Measurements from ENCODE around the gene OR2T2.
"Not testable (repeated sequence)": the region's sequence is repeated elsewhere in the genome, so short reads cannot be mapped to it uniquely, and the experiment has no call there.

The OR2T2 gene

DNA sequence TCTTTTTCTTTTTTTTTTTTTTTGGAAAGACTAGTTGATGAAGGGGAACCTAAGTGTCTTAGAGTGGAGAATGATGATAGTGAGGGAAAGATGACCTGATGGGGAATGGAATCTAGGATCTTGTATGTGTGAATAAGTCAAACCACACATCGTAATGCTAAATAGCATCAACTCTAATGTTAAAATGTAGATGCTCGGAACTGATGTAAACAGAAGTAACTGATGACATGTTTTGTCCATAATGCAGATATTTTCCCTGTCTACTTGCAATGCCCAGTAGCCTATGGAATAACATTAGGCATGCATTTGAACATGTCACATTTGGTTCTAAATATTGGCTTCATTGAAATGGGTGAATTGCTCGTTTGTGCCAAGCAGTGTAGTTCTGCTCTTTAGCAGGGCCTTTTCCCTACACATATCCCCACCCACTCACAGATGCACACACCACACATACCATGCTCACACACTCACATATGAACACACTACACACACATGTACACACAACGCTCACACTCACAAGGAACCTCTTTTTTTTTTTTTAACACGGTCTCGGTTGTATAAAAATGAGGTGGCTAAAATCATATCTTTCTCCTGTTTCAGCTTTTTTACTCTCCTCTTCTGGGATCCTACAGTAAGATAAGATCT is 4.5 kb downstream of the OR2T2 start:
- peaks cover 34% of the 10 kb centered on the region for H3K9me3 Mint-ChIP-seq
- H3K27me3 Mint-ChIP-seq (ENCODE audit: low read depth, poor library complexity); DNase-seq; H3K36me3 Mint-ChIP-seq (ENCODE audit: low read depth); H3K27ac Mint-ChIP-seq; H3K4me3 Mint-ChIP-seq; H3K4me1 Mint-ChIP-seq: not testable (repeated sequence)

- not testable (repeated sequence) for DNase-seq; H3K4me1 Mint-ChIP-seq; H3K36me3 Mint-ChIP-seq (ENCODE audit: low read depth); H3K27ac Mint-ChIP-seq; H3K4me3 Mint-ChIP-seq; H3K27me3 Mint-ChIP-seq (ENCODE audit: low read depth, poor library complexity)
- peaks cover 30% of the 10 kb centered on the region for H3K9me3 Mint-ChIP-seq
Measured at GRCh38 chr1:248450466-248451145, 5.2 kb downstream of the OR2T2 start.

DNA sequence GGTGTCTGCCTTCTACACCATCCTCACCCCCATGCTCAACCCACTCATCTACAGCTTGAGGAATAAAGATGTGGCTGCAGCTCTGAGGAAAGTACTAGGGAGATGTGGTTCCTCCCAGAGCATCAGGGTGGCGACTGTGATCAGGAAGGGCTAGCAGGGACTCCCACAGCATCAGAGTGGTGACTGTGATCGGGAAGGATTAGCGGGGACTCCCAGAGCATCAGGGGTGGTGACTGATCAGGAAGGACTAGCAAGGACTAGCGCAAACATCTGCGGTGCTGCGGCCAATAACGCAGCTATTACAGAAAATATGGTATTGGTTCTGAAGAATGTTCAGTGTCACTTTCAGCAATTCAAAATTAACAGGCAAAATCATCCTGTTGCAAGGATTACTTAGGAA is 8.2 kb downstream of the OR2T2 start:
- peaks cover 18% of the 10 kb centered on the region for H3K9me3 Mint-ChIP-seq
- H3K4me3 Mint-ChIP-seq; H3K27me3 Mint-ChIP-seq (ENCODE audit: low read depth, poor library complexity); H3K4me1 Mint-ChIP-seq; H3K36me3 Mint-ChIP-seq (ENCODE audit: low read depth); DNase-seq; H3K27ac Mint-ChIP-seq: not testable (repeated sequence)

GRCh38 chr1:248455045-248455444 is 9.6 kb downstream of the OR2T2 start:
- not testable (repeated sequence) for H3K27me3 Mint-ChIP-seq (ENCODE audit: low read depth, poor library complexity); H3K36me3 Mint-ChIP-seq (ENCODE audit: low read depth); H3K4me3 Mint-ChIP-seq; DNase-seq; H3K4me1 Mint-ChIP-seq; H3K27ac Mint-ChIP-seq
- peaks cover 32% of the 10 kb centered on the region for H3K9me3 Mint-ChIP-seq

- not testable (repeated sequence) for H3K36me3 Mint-ChIP-seq (ENCODE audit: low read depth); H3K27me3 Mint-ChIP-seq (ENCODE audit: low read depth, poor library complexity); H3K4me3 Mint-ChIP-seq; H3K27ac Mint-ChIP-seq; DNase-seq; H3K4me1 Mint-ChIP-seq
- peaks cover 38% of the 10 kb centered on the region for H3K9me3 Mint-ChIP-seq
Measured at GRCh38 chr1:248456635-248457034, 11.2 kb downstream of the OR2T2 start.

- H3K36me3 Mint-ChIP-seq (ENCODE audit: low read depth); H3K4me3 Mint-ChIP-seq; H3K27me3 Mint-ChIP-seq (ENCODE audit: low read depth, poor library complexity); H3K4me1 Mint-ChIP-seq; DNase-seq; H3K27ac Mint-ChIP-seq: not testable (repeated sequence)
- H3K9me3 Mint-ChIP-seq, result peaks cover 55% of the 10 kb centered on the region
Measured at GRCh38 chr1:248459117-248459516, 13.7 kb downstream of the OR2T2 start.

DNA sequence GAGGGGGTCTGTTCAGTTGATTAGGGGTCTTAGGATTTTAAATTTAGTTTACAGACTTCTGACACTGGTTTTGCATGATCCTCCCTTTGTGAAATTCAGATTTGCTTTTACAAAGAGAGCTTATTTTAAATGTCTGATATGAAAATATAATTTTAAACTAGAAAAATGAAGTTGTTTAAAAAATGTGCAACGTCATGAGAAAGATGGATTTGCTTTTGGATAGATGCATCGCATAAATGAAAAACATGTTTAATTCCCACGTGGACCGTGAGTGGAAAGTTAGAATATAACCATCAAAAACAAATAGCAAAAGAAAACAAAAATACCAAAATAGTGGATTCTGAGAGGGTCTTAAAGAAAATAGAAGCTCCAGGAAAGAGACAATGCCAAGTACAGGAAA is 25.7 kb downstream of the OR2T2 start:
- H3K36me3 Mint-ChIP-seq (ENCODE audit: low read depth), result no peaks in the 10 kb centered on the region
- H3K4me3 Mint-ChIP-seq, result no peak overlapping the region
- H3K4me1 Mint-ChIP-seq, result no peaks in the 10 kb centered on the region
- TF ChIP-seq CTCF (IDR thresholded peaks at IDR 0.05), result no peak
- H3K27ac Mint-ChIP-seq, result no peak overlapping the region
- no peak for DNase-seq
- peaks cover 60% of the 10 kb centered on the region for H3K9me3 Mint-ChIP-seq
- H3K27me3 Mint-ChIP-seq (ENCODE audit: low read depth, poor library complexity), result no peaks in the 10 kb centered on the region

GRCh38 chr1:248472111-248472510 is 26.7 kb downstream of the OR2T2 start:
- H3K4me3 Mint-ChIP-seq; H3K36me3 Mint-ChIP-seq (ENCODE audit: low read depth); H3K27me3 Mint-ChIP-seq (ENCODE audit: low read depth, poor library complexity); H3K27ac Mint-ChIP-seq; H3K4me1 Mint-ChIP-seq; DNase-seq: not testable (repeated sequence)
- peaks cover 55% of the 10 kb centered on the region for H3K9me3 Mint-ChIP-seq

- not testable (repeated sequence) for H3K4me1 Mint-ChIP-seq; H3K27ac Mint-ChIP-seq; H3K27me3 Mint-ChIP-seq (ENCODE audit: low read depth, poor library complexity); H3K4me3 Mint-ChIP-seq; H3K36me3 Mint-ChIP-seq (ENCODE audit: low read depth); DNase-seq
- peaks cover 46% of the 10 kb centered on the region for H3K9me3 Mint-ChIP-seq
Measured at GRCh38 chr1:248473051-248473450, 27.6 kb downstream of the OR2T2 start, which contains the start of gene OR2T3. OR2T3 (plus strand) TSS chr1:248473351; CDS start chr1:248473351, 0 bp downstream.

DNA sequence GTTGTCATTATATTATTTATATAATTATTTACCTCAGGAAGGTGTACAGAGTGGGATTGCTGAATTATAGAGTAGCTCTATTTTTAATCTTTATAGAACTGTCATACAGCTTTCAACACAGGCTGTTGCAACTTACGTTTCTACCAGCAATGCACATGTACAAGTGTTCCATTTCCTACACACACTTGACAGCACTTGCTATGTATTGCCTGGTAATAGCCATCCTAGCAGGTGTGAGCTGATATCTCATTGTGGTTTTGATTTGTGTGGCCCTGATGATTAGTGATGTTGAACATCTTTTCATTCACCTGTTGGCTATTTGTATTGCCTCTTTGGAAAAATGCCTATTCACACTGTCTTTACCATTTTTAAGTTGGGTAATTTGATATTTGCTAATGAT is 30.2 kb downstream of the OR2T2 start:
- H3K27ac Mint-ChIP-seq; H3K4me1 Mint-ChIP-seq; H3K4me3 Mint-ChIP-seq; H3K27me3 Mint-ChIP-seq (ENCODE audit: low read depth, poor library complexity); DNase-seq; H3K36me3 Mint-ChIP-seq (ENCODE audit: low read depth): not testable (repeated sequence)
- peaks cover 36% of the 10 kb centered on the region for H3K9me3 Mint-ChIP-seq

GRCh38 chr1:248481686-248482579 is 36.5 kb downstream of the OR2T2 start:
- not testable (repeated sequence) for DNase-seq; H3K27me3 Mint-ChIP-seq (ENCODE audit: low read depth, poor library complexity); H3K36me3 Mint-ChIP-seq (ENCODE audit: low read depth); H3K4me3 Mint-ChIP-seq; H3K4me1 Mint-ChIP-seq; H3K27ac Mint-ChIP-seq
- peaks cover 27% of the 10 kb centered on the region for H3K9me3 Mint-ChIP-seq

- H3K36me3 Mint-ChIP-seq (ENCODE audit: low read depth); DNase-seq; H3K27me3 Mint-ChIP-seq (ENCODE audit: low read depth, poor library complexity); H3K4me3 Mint-ChIP-seq; H3K9me3 Mint-ChIP-seq; H3K27ac Mint-ChIP-seq; H3K4me1 Mint-ChIP-seq: not testable (repeated sequence)
Measured at GRCh38 chr1:248488289-248488688, 42.9 kb downstream of the OR2T2 start, which contains the start of gene OR2T5. OR2T5 (plus strand) TSS chr1:248488589; CDS start chr1:248488589, 0 bp downstream.

- not testable (repeated sequence) for H3K4me3 Mint-ChIP-seq; H3K27ac Mint-ChIP-seq; H3K36me3 Mint-ChIP-seq (ENCODE audit: low read depth); DNase-seq; H3K4me1 Mint-ChIP-seq; H3K27me3 Mint-ChIP-seq (ENCODE audit: low read depth, poor library complexity)
- H3K9me3 Mint-ChIP-seq, result peaks cover 19% of the 10 kb centered on the region
Measured at GRCh38 chr1:248496661-248497060, 51.2 kb downstream of the OR2T2 start.

All from nephron progenitor cell (in vitro differentiated cells).